Activated CD4-positive, alpha-beta T cell treated with anti-CD3 and anti-CD28 coated beads for 48 hours (primary cell): ENCODE data around the gene SCYL3.
"Not testable (repeated sequence)": the region's sequence is repeated elsewhere in the genome, so short reads cannot be mapped to it uniquely, and the experiment has no call there.

Experiments used
- DNase-seq: peaks from one replicate; pipeline ENCODE4 v3.0.0-alpha.2; 2020

Gene SCYL3

GRCh38 chr1:169868978-169869377 is 24.7 kb downstream of the SCYL3 start:
- no peak for DNase-seq

- DNase-seq, result no peak
Observed at GRCh38 chr1:169867012-169867675, 26.6 kb downstream of the SCYL3 start.

GRCh38 chr1:169866577-169866976 is 27.1 kb downstream of the SCYL3 start:
- no peak for DNase-seq

- DNase-seq, result not testable (repeated sequence)
Observed at GRCh38 chr1:169864531-169864930, 29.2 kb downstream of the SCYL3 start.

- DNase-seq, result no peak
Observed at GRCh38 chr1:169860750-169861149, 32.9 kb downstream of the SCYL3 start.

- no peak for DNase-seq
Observed at GRCh38 chr1:169860187-169860586, 33.5 kb downstream of the SCYL3 start.

GRCh38 chr1:169859001-169859400 is 34.7 kb downstream of the SCYL3 start:
- no peak for DNase-seq

- no peak for DNase-seq
Observed at GRCh38 chr1:169858467-169858866, 35.2 kb downstream of the SCYL3 start.

GRCh38 chr1:169853341-169853740 is 40.4 kb downstream of the SCYL3 start:
- no peak for DNase-seq

- no peak for DNase-seq
Observed at GRCh38 chr1:169849346-169850022, 44.2 kb downstream of the SCYL3 start.

GRCh38 chr1:169848456-169848855 is 45.2 kb downstream of the SCYL3 start:
- no peak for DNase-seq

- no peak for DNase-seq
Observed at GRCh38 chr1:169844941-169845608, 48.6 kb downstream of the SCYL3 start.

GRCh38 chr1:169838942-169839341 is 54.8 kb downstream of the SCYL3 start:
- no peak for DNase-seq

GRCh38 chr1:169836198-169836597 is 57.5 kb downstream of the SCYL3 start:
- DNase-seq, result no peak

- DNase-seq, result no peak
Observed at GRCh38 chr1:169835647-169836046, 58.0 kb downstream of the SCYL3 start.

GRCh38 chr1:169834869-169835268 is 58.8 kb downstream of the SCYL3 start:
- no peak for DNase-seq

GRCh38 chr1:169833179-169833901 is 60.4 kb downstream of the SCYL3 start:
- no peak for DNase-seq

GRCh38 chr1:169829671-169830070 is 64.0 kb downstream of the SCYL3 start:
- no peak for DNase-seq

- no peak for DNase-seq
Observed at GRCh38 chr1:169824153-169824552, 69.5 kb downstream of the SCYL3 start.

GRCh38 chr1:169821500-169821899 is 72.2 kb downstream of the SCYL3 start:
- DNase-seq, result no peak

GRCh38 chr1:169816617-169817016 is 77.1 kb downstream of the SCYL3 start:
- DNase-seq, result no peak

- DNase-seq, result no peak
Observed at GRCh38 chr1:169814265-169814664, 79.4 kb downstream of the SCYL3 start.

GRCh38 chr1:169812131-169812530 is 81.6 kb downstream of the SCYL3 start:
- DNase-seq, result no peak
